GM19324 (cell line): ENCODE results near the gene AP3B1.

Experiments used
- ATAC-seq: cut with Tn5 transposase; IDR thresholded peaks from one replicate; pipeline ENCODE4 v1.9.1; 2021; ENCODE audit warnings: mild to moderate bottlenecking, moderate library complexity; ENCODE audit not compliant: unreplicated experiment, low FRiP score

Gene AP3B1, protein sequence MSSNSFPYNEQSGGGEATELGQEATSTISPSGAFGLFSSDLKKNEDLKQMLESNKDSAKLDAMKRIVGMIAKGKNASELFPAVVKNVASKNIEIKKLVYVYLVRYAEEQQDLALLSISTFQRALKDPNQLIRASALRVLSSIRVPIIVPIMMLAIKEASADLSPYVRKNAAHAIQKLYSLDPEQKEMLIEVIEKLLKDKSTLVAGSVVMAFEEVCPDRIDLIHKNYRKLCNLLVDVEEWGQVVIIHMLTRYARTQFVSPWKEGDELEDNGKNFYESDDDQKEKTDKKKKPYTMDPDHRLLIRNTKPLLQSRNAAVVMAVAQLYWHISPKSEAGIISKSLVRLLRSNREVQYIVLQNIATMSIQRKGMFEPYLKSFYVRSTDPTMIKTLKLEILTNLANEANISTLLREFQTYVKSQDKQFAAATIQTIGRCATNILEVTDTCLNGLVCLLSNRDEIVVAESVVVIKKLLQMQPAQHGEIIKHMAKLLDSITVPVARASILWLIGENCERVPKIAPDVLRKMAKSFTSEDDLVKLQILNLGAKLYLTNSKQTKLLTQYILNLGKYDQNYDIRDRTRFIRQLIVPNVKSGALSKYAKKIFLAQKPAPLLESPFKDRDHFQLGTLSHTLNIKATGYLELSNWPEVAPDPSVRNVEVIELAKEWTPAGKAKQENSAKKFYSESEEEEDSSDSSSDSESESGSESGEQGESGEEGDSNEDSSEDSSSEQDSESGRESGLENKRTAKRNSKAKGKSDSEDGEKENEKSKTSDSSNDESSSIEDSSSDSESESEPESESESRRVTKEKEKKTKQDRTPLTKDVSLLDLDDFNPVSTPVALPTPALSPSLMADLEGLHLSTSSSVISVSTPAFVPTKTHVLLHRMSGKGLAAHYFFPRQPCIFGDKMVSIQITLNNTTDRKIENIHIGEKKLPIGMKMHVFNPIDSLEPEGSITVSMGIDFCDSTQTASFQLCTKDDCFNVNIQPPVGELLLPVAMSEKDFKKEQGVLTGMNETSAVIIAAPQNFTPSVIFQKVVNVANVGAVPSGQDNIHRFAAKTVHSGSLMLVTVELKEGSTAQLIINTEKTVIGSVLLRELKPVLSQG

DNA sequence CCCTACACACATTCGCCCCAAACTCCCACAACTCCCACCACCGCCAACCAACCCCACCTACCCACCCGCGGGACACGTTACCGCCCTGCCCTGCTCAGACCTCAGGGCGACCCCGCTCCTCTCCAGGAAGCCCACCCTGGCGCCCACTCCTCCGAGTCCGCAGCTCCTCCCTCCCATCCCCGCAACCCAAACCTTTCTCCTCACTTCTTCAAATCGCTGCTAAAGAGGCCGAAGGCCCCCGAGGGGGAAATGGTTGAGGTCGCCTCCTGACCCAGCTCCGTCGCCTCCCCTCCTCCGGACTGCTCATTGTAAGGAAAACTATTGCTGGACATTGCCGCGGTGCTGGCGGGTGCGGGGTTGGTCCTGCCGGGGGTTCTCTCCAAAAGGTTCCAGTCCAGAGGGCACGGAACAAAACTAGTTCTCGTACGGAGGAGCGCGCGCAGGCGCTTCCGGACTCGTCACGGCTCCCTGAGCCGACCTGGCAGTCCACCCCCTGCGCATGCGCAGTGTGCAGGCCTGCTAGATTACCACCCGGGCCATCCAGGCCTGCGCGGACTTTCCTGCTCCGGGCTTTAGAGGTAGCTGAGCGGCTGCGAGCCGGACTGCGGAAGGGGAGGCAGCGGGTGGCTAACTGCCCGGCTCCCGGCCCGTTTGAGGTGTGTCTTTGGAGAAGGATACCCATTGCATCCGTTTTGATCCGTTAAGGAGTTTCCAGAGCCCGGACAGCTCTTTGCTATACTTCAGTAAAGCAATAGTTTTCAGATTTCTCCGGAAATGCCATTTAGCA, at the start of gene AP3B1:
AP3B1 (minus strand) TSS at position 451 of the 787 bp plus-strand sequence; CDS start at position 332, 119 bp downstream.
- peak; percentile 94 for ATAC-seq

DNA sequence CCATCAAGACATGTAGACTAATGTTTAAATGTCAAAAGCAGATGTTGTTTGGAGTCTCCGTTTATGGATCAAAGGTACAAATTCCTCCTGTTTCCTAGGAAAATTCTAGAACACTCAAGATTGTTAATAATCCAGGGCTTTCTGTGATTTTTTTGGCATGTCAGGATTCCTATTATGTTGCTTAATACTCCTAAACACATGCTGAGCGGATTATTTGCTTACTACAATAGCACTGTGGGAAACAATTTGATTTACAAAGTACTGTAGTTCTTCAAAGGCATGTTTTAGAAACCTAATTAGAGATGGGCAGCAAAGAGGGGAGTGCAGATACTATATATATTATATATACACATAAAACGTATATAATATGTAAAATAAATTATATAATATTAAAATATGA, 46.9 kb upstream of the AP3B1 start:
- ATAC-seq, result no peak

DNA sequence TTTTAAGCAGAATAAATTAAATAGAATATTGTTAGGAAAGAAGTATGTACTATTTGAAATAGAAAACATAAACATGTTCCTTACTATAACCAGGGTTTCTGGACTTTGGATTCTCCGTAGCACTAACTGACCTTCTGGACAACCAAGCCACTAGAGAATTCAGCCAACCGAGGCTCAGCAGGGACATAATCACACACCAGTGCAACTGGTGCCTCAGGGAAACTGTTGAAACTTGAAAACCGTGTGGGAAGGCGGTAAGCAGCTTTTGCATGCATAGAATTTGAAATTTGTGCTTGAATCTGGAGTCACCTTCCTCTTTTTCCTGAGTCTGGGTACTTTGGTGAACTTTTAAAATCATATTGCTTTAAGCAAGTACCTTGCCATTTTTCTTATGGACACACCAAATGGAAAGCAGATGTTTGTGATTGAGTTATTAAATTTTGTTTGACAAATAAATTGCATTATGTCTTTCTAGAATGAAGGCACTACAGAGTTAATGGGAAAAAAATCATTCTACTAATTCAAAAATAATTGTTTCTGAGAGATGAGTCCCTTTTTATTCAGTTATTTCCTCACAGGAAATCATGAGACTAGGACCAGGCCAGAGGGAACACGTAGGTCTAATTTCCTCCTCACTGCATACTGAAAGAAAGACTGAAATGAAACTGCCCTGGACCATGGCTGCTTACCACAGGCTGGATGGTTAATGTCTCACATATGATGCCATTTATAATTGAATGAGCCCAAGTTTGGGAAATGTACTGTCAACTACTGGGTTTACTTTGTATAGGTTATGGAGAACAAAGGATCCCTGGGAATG, 45.3 kb upstream of the AP3B1 start:
- ATAC-seq, result no peak

DNA sequence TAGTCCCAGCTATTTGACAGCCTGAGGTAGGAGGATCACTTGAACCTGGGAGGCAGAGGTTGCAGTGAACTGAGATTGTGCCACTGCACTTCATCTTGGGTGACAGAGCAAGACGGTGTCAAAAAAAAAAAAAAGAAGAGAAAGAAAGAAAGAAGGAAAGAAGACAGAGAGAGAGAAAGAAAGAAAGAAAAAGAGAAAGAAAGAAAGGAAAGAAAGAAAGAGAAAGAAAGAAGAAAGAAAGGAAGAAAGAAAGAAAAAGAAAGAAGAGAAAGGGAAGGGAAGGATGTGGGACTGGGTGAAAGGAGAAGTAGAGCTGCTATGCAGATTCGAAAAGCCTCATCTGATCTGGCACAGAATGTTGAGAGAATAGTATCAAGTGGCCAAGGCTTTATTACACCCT, 42.2 kb upstream of the AP3B1 start:
- ATAC-seq, result no peak

DNA sequence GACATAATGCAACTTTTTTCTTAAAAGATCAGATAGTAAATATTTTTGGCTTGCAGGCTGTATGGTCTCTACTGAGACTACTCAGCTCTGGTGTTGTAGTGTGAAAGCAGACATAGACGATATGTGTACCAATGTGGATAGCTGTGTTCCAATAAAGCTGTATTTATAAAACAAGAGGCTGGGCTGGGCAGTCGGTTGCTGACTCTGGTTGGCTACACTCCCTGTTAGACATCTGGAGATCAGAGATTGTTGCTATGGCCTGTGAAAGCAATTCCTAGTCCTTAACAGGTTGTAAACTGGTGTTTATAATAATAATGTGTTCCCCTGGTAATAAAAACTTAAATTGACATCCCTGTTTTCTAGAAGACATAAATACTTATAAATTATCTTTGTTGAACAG, 41.5 kb upstream of the AP3B1 start:
- no peak for ATAC-seq

DNA sequence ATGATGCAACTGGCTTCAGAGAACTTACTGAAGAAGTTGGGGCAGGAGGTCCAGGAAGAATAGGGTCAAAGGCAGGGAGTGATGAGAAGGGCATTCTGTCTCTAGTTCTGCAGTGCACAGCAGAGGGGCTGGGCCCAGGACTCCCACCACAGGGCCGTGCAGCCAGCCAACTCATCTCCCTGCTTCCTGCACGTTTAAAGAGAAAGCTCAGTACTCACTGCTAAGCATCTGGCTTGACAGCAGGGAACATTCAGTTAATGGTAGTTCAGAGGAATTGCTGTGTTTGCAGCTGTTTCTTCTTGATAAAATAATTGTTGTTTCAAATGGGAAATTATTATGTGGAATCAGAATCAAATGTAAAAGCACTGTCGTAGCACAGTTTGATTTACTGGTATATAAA, 40.3 kb upstream of the AP3B1 start:
- ATAC-seq, result no peak

DNA sequence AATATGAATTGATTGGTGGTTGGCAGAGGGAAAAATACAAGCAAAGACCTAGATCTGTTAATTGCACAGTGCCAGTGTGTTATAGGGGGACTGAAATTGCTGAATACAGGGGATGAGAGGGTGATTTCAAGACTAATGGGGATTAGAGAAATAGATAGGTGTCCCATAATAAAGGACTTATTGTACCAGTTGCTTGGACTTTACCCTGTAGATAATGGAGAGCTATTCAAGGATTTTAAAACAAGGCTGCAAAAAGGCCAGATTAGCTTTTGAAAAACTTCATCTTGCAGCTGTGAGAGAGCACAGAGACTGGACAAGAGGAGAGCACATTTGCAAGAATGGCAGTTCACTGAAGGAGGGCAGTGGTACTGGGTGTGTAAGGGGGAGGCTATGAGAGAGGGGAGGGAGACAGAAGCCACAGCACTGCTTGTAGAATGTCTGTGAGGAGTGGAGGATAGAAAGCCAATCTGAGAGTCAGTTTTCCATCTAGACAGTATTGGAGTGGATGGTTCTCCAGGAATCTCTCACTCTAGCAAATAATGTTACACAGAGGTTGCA, 37.1 kb upstream of the AP3B1 start:
- no peak for ATAC-seq

DNA sequence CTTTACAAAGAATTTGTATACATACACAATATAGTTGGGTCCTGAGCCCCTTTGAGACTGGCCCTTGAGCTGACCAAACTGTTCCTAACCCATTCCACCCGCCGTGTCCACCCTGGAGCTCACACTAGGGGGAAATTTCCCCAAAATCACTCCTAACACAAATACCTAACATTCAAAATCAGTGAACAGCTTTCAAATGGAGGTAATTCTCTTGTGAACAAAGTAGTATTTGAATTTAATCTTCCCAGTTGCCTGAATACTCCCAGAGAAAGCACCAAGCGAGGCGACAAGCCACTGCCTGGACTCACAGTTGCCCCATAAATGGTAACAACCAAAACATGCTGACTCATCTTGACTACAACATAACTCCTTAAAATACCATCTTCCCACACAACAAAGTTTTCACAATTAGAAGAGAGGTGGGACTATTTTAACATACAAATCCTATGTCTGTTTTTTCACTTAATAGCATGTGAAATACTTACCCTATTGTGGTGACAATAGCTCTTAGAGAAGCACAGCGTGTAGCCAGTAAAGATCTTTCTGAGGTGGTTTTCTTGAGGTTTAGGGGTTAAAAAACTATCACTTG, 34.2 kb upstream of the AP3B1 start:
- no peak for ATAC-seq

DNA sequence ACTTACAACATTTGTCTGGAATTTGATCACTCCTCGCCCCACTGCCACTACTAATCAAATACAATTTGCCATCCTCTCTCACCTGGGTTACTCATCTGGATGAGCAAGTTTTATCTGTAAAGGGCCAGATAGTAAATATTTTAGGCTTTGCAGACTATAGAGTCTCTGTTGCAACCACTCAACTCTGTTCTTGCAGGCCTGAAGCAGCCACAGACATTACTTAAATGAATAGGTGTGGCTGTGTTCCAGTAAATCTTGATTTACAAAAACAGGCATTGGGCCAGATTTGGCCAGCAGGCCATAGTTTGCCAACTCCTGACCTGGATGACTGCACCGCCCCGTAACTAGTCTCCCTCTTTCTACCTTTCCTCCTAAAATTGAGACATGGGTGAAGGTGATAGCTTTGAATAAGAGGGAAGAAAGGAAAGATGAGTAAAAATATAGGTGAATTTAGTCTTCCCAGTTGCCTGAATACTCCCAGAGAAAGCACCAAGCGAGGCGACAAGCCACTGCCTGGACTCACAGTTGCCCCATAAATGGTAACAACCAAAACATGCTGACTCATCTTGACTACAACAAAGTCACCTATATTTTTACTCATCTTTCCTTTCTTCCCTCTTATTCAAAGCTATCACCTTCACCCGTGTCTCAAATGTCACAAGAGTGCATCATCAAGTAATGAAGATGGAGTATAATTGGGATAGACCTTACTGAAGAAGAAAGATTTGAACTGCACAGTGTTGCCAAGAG, 33.4 kb upstream of the AP3B1 start:
- ATAC-seq, result no peak

DNA sequence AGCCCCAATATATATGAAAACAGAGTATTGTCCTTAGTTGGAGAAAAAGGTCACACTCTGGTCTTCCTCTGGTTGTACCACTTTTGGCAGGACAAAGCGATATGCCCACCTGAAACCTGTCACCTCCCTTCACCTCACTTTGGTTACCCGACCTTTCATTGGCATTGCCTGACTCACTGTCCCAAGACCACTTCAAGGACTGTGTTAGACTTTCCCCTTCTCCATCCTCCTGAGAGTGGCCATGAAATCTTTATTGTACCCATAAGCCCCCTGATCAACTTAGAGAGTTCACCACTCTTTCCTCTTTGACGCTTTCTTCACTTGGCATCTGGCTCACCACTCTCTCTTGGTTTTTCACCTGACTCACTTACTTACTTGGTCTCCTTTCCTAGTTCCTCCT, 32.4 kb upstream of the AP3B1 start:
- ATAC-seq, result no peak

DNA sequence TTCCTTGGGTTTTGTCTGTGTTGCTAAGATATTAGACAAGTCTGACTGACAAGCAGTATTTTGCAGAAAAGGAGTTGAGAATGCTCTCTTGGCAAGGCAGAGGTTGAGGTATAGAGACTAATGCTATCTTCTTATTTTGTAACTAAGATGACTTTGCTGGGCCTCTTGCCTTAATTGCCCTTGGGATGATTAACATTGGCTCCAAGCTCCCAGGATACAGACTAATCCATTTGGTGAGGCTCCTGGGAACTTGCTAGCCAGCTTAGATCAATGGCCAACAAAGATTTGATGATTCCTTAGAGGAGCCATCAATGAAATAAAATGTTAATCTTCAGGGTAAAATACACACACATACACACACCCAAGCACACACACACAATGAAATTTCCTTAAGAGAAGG, 28.7 kb upstream of the AP3B1 start:
- ATAC-seq, result no peak

DNA sequence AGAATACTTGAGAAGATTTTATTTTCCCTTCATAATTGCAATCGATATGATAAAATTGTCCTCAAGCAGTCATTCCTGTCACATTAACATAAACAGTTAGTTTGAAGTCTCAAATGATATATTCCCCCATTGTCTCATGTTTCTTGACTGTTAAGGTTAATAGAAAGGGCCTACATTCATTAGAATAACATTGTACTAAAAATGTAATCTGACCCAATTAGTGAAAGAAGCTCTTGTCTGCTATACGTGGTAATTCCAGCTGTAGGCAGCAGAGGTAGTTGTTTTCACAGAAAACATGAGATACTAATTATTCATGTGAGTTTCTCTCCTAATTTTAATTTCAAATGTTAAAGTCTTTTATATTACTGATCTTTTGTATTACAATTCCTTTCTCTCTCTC, 25.9 kb upstream of the AP3B1 start:
- ATAC-seq, result no peak

DNA sequence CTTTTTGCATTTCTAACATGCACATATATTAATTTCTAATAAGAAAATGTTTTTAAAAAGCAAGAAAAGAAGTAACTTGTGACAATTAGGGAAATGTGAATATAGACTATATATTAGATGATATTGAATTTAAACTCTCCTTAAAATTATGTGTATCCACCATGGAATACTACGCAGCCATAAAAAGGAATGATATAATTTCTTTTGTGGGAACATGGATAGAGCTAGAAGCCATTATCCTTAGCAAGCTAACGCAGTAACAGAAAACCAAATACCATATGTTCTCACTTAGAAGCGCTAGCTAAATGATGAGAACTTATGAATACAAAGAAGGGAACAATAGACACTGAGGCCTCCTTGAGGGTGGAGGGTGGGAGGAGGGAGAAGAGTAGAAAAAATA, 23.8 kb upstream of the AP3B1 start:
- ATAC-seq, result no peak

DNA sequence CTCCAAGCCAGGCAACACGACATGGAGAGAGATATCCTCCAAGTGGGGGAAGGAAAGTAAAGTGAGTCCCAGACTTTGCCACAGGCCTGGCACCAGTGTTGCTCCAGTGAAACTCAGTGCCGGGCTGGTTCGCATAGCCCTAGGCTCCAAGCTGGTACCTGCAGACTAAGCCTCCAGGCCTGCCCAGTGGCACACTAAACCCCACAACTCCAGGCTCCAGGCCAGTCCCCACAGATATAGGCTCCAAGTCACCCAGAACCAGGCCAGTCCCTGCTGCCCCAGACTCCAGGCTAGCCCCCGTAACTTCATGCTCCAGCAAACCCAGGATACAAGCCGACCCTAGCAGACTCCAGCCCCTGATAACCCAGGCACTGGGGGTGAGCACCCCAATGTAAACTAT, 23.0 kb upstream of the AP3B1 start:
- ATAC-seq, result no peak

DNA sequence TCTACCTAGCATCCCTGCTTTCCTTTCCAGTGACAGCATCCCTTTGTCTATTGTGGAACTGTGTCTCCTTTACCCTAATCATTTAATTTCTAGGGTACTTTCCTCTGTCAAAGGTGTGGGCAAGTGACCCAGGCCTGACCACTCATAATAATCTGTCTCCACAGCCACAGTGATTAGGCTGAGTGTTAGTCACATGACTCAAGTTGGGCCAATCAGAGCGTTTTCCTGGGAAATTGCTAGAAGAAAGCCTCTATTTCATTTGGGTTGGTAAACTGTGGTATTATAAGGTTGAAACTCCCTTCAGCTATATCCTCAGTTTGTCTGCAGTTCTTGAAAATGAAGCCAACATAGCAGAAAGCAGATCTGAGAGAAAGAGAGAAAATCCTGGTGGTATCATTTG, 14.2 kb upstream of the AP3B1 start:
- no peak for ATAC-seq

DNA sequence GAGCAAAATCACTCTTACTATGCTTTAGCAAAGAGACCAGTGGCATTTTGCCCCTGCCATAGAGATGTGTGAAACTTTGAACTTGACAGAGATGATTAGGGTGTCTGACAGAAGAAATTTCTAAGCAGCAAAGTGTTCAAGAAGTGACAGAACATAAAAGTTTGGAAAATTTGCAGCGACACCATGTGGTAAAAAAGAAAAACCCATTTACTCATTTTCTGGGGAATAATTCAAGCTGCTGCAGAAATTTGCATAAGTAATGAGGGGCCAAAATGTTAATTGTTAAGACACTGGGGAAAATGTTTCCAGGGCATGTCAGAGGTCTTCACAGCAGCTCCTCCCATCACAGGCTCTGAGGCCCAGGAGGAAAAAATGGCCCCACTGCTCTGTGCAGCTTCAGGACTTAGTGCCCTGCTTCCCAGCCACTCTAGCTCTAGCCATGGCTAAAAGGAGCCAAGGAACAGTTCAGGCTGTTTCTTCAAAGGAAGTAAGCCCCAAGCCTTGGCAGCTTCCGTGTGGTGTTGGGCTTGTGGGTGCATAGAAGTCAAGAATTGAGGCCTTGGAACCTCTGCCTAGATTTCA, 6.1 kb upstream of the AP3B1 start:
- no peak for ATAC-seq

DNA sequence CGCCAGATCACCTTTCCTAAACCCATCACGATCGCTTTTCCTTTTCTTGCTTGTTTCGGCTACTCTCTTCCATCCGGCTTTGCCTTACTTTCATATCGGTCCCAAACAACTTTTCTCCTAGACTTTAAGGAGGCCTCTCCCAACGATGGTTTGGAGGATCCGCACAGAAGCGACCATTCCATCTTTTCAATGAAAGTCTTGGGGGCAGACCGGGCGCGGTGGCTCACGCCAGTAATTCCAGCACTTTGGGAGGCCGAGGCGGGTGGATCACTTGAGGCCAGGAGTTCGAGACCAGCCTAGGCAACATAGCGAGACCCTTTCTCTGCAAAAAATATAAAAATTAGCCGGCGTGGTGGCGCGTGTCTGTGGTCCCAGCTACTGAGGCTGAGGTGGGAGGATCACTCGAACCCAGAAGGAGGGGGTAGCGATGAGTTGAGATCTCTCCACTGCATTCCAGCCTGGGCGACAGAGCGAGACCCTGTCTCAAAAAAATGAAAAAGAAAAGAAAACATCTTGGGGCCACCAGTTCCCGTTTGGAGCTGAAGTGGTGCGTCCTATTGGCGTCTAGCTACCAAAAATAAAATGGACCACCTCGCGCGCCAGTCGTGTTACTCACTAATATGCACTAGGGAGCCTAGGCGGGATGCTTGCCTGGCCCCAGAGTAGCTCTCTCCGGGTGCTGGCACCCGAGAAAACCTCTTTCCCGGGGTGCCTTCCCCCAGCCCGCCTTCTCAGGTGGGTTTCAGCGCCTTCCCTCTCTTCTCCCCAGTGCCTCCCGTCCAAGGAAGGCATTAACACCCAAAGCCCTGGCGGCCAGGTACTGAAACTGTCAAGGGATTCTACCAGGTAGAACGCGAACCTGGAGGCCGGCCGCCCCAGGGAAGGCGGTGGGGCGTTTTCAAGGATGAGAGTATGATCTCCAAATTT, 800 bp upstream of the AP3B1 start:
- ATAC-seq, result peak; percentile 3
